Tibial nerve (tissue), 4 donors: Measurements from ENCODE around the gene ABI1. TPM values are rescaled to one million over a fixed set of nuclear protein-coding genes. Genes with fewer than 3 reads are reported as not detected.
A peak's percentile ranks its signal among the peaks of the same experiment; 100 is the strongest.
"Not testable (repeated sequence)": the region's sequence is repeated elsewhere in the genome, so short reads cannot be mapped to it uniquely, and the experiment has no call there.

Experiments
- DNase-seq, 2 donors: peaks; one replicate each; pipeline ENCODE4 v3.0.0-alpha.2; 2019; ENCODE audit warnings: low spot score in 2 of 2
- H3K27ac ChIP-seq, 4 donors: fragments of 200-600 bp; sonication (generic) in 3 of 4; one replicate each; pipeline ENCODE4 v1.5.1; 2017 to 2019; ENCODE audit warnings: mild to moderate bottlenecking in 1 of 4
- H3K27me3 ChIP-seq, 2 donors: fragments of 200-600 bp; sonication (generic) in 1 of 2; one replicate each; pipeline versions ENCODE4 v1.5.1 to v1.6.0; 2017 to 2019
- H3K36me3 ChIP-seq, 3 donors: fragments of 200-600 bp; sonication (generic); one replicate each; pipeline ENCODE4 v1.5.1; 2018 to 2019
- H3K4me1 ChIP-seq, 4 donors: fragments of 200-600 bp; sonication (generic) in 3 of 4; one replicate each; pipeline ENCODE4 v1.5.1; 2017 to 2019
- H3K4me3 ChIP-seq, 4 donors: fragments of 200-600 bp; sonication (generic) in 3 of 4; one replicate each; pipeline ENCODE4 v1.5.1; 2017 to 2019; ENCODE audit warnings: mild to moderate bottlenecking in 1 of 4, moderate library complexity in 1 of 4
- H3K9me3 ChIP-seq, 4 donors: fragments of 200-600 bp; sonication (generic) in 3 of 4; one replicate each; pipeline ENCODE4 v1.5.1; 2017 to 2019
- EP300 ChIP-seq, 2 donors: sonication (generic); formaldehyde crosslinking; IDR thresholded peaks; one replicate each; pipeline ENCODE4 v1.6.1; 2017; ENCODE audit warnings: antibody characterized with exemption in 2 of 2, mild to moderate bottlenecking in 1 of 2
- POLR2A ChIP-seq, 2 donors: fragments of 450-650 bp; IDR thresholded peaks; one replicate each; pipeline ENCODE4 v1.6.1; 2017; ENCODE audit warnings: antibody characterized with exemption in 2 of 2, mild to moderate bottlenecking in 2 of 2, moderate library complexity in 2 of 2
- WGBS, 2 donors: methylation state at CpG; one replicate each; pipeline ENCODE4 v1.1.5; 2018; 5-methylcytosine and 5-hydroxymethylcytosine counted together
- total RNA-seq, 4 donors: library from RNA; depleted of rRNA; stranded (reverse); fragments of >200 nt; gene quantifications; one replicate each; pipeline ENCODE4 v1.1.0, GENCODE V29; 2016
- TF ChIP-seq, protein P1 (sequence below), 5 experiments: fragments of 200-600 bp in 3 of 5; fragments of 450-650 bp in 2 of 5; sonication (generic) in 3 of 5; IDR thresholded peaks; one replicate each; pipeline ENCODE4 v1.5.1; 2016 to 2019; ENCODE audit warnings: antibody characterized with exemption in 5 of 5, mild to moderate bottlenecking in 3 of 5, moderate library complexity in 2 of 5

Gene ABI1
- total RNA-seq, 4 donors from 2014 or later, result 25.9 to 32.1 (median 29.9) TPM

DNA sequence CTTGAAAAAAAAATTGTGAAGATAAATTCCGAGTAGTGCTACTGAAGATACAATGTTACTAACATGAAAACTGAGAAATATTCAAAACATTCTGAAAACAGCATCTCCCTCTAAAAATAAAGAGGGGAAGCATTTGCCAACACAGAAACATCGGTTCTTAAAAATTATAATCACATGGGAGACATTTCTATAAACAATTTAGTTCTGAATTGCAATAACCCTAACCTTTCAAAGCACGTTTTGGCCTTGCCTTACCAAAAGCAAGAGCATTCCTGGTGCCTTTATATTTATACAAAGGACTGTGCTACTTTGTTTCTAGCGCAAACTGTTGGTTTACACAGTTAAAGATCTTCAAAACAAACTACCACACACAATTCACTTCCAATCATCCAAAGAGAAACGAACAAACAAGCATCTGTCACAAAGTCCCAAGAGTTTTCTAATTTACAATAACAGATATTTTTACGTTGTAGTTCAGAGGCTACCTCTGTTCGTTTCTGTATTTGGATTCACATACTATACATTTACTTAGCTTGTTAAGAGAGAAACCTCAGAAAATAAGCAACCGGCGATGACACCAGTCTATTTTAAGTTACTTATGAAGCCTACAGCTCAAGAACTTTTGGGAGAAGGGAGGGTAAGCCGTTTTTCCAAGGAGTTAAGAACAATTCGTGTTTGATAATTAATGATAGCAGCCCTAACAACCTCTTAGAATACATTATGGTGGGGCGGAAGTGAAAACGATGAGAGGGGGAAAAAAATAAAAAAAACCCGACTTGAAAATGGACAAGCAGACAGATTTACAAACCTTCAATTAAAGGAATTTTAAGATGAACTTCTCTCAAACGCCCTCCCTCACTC lies 1.3 kb downstream of the ABI1 start:
- 1 to 2% methylated on average over 15 of the region's 15 CpGs for WGBS, 2 donors
- no peaks in the 10 kb centered on the region for H3K27me3 ChIP-seq
- H3K4me1 ChIP-seq, result peaks cover 0 to 54% (median 15%) of the 10 kb centered on the region in 4 donors
- H3K27ac ChIP-seq, result peak overlapping the region; percentile 71 to 98 (median 97)
- peak overlapping the region; percentile 81 to 99 (median 86) for H3K4me3 ChIP-seq
- DNase-seq, result no peak
- TF ChIP-seq POLR2A (IDR thresholded peaks at IDR 0.05) (no peak), EP300 (IDR thresholded peaks at IDR 0.05) (no peak)
- TF ChIP-seq, protein P1, sequence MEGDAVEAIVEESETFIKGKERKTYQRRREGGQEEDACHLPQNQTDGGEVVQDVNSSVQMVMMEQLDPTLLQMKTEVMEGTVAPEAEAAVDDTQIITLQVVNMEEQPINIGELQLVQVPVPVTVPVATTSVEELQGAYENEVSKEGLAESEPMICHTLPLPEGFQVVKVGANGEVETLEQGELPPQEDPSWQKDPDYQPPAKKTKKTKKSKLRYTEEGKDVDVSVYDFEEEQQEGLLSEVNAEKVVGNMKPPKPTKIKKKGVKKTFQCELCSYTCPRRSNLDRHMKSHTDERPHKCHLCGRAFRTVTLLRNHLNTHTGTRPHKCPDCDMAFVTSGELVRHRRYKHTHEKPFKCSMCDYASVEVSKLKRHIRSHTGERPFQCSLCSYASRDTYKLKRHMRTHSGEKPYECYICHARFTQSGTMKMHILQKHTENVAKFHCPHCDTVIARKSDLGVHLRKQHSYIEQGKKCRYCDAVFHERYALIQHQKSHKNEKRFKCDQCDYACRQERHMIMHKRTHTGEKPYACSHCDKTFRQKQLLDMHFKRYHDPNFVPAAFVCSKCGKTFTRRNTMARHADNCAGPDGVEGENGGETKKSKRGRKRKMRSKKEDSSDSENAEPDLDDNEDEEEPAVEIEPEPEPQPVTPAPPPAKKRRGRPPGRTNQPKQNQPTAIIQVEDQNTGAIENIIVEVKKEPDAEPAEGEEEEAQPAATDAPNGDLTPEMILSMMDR (IDR thresholded peaks at IDR 0.05), result no peak
- no peaks in the 10 kb centered on the region for H3K9me3 ChIP-seq
- H3K36me3 ChIP-seq, result no peaks in the 10 kb centered on the region

- no peak for TF ChIP-seq EP300 (IDR thresholded peaks at IDR 0.05)
- TF ChIP-seq, protein P1 (IDR thresholded peaks at IDR 0.05), result no peak
- no peak for TF ChIP-seq POLR2A (IDR thresholded peaks at IDR 0.05)
- Histone ChIP-seq H3K27me3 (no peaks in the 10 kb centered on the region), H3K4me3 (peak overlapping the region in 1 of 4 donors; percentile 91), H3K9me3 (no peaks in the 10 kb centered on the region), H3K4me1 (peaks cover 0 to 56% (median 15%) of the 10 kb centered on the region in 4 donors), H3K36me3 (no peaks in the 10 kb centered on the region), H3K27ac (peak overlapping the region in 2 of 4 donors; percentile 98)
- 52 to 54% methylated on average over 2 of the region's 2 CpGs for WGBS, 2 donors
- DNase-seq, result no peak
Observed at GRCh38 chr10:26858707-26859034, 2.1 kb downstream of the ABI1 start.

DNA sequence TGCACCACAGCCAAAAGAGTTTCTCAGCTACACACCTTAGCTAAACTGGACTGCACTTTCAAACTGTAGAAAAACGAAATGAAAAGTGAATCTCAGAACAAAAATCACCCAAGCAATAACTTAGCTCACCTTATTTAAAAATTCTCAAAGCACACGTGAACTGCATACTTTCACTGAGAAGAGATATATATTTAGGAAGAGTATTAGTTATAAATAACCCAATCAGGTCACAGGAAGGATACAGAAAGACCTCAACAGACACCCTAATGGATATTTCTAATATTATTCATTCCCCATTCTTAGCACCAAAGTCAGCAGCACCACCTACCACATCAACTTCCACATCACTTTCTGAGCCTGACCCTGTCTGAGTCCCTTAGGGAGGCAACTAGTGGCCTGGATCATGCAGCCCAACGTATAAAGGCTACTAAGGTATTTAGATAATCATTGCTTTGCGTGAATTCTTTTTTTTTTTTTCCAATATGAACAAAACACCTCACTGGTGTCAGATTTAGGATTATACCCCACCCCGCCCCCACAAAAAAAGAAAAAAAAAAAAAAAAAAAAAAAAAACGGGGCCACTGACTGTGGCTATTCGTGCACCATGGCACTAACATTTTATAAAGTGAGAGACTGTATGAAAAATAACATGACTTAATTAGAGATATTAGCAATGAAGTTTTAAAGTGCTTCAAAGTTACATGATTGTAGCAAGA lies 2.6 kb downstream of the ABI1 start:
- Histone ChIP-seq H3K9me3 (no peaks in the 10 kb centered on the region), H3K27me3 (no peaks in the 10 kb centered on the region), H3K27ac (peak overlapping the region in 1 of 4 donors; percentile 98), H3K4me1 (peaks cover 0 to 56% (median 15%) of the 10 kb centered on the region in 4 donors), H3K36me3 (no peaks in the 10 kb centered on the region), H3K4me3 (no peak overlapping the region)
- no peak for DNase-seq
- WGBS, 2 donors, result 58 to 62% methylated on average over 7 of the region's 7 CpGs
- TF ChIP-seq, protein P1 (IDR thresholded peaks at IDR 0.05), result no peak
- TF ChIP-seq POLR2A (IDR thresholded peaks at IDR 0.05) (no peak), EP300 (IDR thresholded peaks at IDR 0.05) (no peak)

DNA sequence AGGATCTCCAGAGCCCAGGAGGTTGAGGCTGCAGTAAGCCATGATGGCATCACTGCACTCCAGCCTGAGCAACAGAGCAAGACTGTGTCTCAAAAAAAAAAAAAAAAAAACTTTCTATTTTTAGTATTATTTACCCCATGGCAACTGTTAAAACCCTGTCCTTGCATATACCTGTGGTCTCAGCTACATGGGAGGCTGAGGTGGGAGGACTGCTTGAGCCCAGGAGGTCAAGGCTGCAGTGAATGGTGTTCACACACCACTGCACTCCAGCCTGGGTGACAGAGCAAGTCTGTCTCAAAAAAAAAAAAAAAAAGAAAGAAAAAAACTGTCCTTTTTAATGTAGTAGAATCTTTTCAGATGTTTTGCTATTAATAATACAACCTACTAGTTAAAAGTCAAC lies 3.2 kb downstream of the ABI1 start:
- H3K27ac ChIP-seq, H3K27me3 ChIP-seq, DNase-seq, H3K9me3 ChIP-seq, H3K4me3 ChIP-seq, H3K36me3 ChIP-seq: not testable (repeated sequence)
- peaks cover 0 to 56% (median 15%) of the 10 kb centered on the region in 4 donors for H3K4me1 ChIP-seq

GRCh38 chr10:26855186-26855585 lies 5.6 kb downstream of the ABI1 start:
- 74 to 75% methylated on average over 3 of the region's 3 CpGs for WGBS, 2 donors
- Histone ChIP-seq H3K36me3 (no peaks in the 10 kb centered on the region), H3K4me1 (peaks cover 0 to 59% (median 15%) of the 10 kb centered on the region in 4 donors)

More at GRCh38 chr10:26855186-26855585, 5.6 kb downstream of the ABI1 start:
- Histone ChIP-seq H3K9me3 (no peaks in the 10 kb centered on the region), H3K4me3 (no peak overlapping the region), H3K27ac (no peak overlapping the region), H3K27me3 (no peaks in the 10 kb centered on the region)
- no peak for DNase-seq
- TF ChIP-seq POLR2A (IDR thresholded peaks at IDR 0.05) (no peak), EP300 (IDR thresholded peaks at IDR 0.05) (no peak)
- TF ChIP-seq, protein P1 (IDR thresholded peaks at IDR 0.05), result no peak
